Gastroesophageal sphincter (tissue), 4 donors: Measurements from ENCODE around the gene CEBPA. TPM values are rescaled to one million over a fixed set of nuclear protein-coding genes. Genes with fewer than 3 reads are reported as not detected.

Experiments used
- ATAC-seq: fragments of 150-250 bp; one replicate; pipeline ENCODE4 v1.9.1; 2016; ENCODE audit warnings: mild to moderate bottlenecking, moderate library complexity
- H3K27ac ChIP-seq, 4 donors: fragments of 200-600 bp; sonication (generic) in 3 of 4; 1 replicate in 3 of 4; 2 replicates in 1 of 4; pipeline ENCODE4 v1.5.1; 2016 to 2019
- H3K27me3 ChIP-seq: fragments of 200-600 bp; sonication (generic); one replicate; pipeline ENCODE4 v1.5.1; 2019
- H3K36me3 ChIP-seq, 2 donors: fragments of 200-600 bp; sonication (generic); one replicate each; pipeline ENCODE4 v1.5.1; 2019; ENCODE audit warnings: control low read depth in 1 of 2
- H3K4me1 ChIP-seq, 3 donors: fragments of 200-600 bp; sonication (generic); 1 replicate in 2 of 3; 2 replicates in 1 of 3; pipeline ENCODE4 v1.5.1; 2016 to 2019; ENCODE audit warnings: control low read depth in 2 of 3
- H3K4me3 ChIP-seq, 2 donors: fragments of 200-600 bp; sonication (generic); one replicate each; pipeline ENCODE4 v1.5.1; 2019; ENCODE audit warnings: mild to moderate bottlenecking in 1 of 2, moderate library complexity in 1 of 2
- H3K9me3 ChIP-seq, 3 donors: fragments of 200-600 bp; sonication (generic); one replicate each; pipeline ENCODE4 v1.5.1; 2017 to 2019; ENCODE audit warnings: control low read depth in 2 of 3
- EP300 ChIP-seq: sonication (generic); formaldehyde crosslinking; IDR thresholded peaks from one replicate; pipeline ENCODE4 v1.6.1; 2017; ENCODE audit warnings: antibody characterized with exemption, mild to moderate bottlenecking
- POLR2A ChIP-seq, 2 donors: fragments of 450-650 bp; IDR thresholded peaks; one replicate each; pipeline ENCODE4 v1.6.1; 2017; ENCODE audit warnings: antibody characterized with exemption in 2 of 2, mild to moderate bottlenecking in 2 of 2, moderate library complexity in 1 of 2
- POLR2AphosphoS5 ChIP-seq: sonication (generic); formaldehyde crosslinking; IDR thresholded peaks from one replicate; pipeline ENCODE4 v1.6.1; 2017; ENCODE audit warnings: antibody characterized with exemption
- WGBS, 2 donors: methylation state at CpG; one replicate each; pipeline ENCODE4 v1.1.5; 2018; ENCODE audit warnings: low coverage in 1 of 2; 5-methylcytosine and 5-hydroxymethylcytosine counted together
- total RNA-seq, 4 donors: library from RNA; depleted of rRNA; stranded (reverse); fragments of >200 nt; gene quantifications; one replicate each; pipeline ENCODE4 v1.1.0, GENCODE V29; 2016
- TF ChIP-seq, protein P1 (sequence below), 4 experiments: fragments of 200-600 bp in 2 of 4; fragments of 450-650 bp in 2 of 4; sonication (generic) in 1 of 4; IDR thresholded peaks; one replicate each; pipeline ENCODE4 v1.5.1; 2017 to 2019; ENCODE audit warnings: antibody characterized with exemption in 4 of 4, mild to moderate bottlenecking in 2 of 4, moderate library complexity in 2 of 4

The CEBPA gene
- 10 to 100 TPM in 1 of 4 donors, 1 to 10 TPM in 3; 7.0 to 11.3 (median 9.0) TPM for total RNA-seq

DNA sequence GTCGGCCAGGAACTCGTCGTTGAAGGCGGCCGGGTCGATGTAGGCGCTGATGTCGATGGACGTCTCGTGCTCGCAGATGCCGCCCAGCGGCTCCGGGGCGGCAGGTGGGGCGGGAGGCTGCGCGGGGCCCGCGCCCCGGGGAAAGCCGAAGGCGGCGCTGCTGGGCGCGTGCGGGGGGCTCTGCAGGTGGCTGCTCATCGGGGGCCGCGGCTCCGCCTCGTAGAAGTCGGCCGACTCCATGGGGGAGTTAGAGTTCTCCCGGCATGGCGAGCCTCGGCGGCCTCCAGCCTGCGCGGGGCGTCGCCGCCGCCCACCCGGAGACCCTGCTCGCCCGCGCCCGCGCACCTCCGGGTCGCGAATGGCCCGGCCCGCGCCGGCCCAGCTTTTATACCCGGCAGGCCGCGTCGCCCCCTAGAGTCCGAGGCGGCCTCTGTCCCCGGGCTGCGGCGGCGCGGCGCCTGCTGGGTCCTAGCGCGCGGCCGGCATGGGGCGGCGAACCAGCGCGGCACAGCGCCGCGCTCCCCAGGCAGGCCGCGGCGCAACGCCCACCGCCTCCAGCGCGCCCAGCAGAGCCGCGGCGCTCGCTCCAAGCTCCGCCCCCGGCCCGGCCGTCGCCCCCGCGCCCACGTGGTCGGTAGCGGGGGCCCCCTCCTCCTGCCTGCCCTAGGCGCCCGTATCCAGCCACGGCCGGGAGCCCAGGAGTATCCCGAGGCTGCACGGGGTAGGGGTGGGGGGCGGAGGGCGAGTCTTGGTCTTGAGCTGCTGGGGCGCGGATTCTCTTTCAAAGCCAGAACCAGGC lies at the start of gene CEBPA:
CEBPA (minus strand) TSS at position 360 of the 799 bp plus-strand sequence; CDS start at position 240, 120 bp downstream.
- WGBS, 2 donors: no CpG with 5 or more reads among the region's 111 CpGs
- ATAC-seq: peak; percentile 94
- no peaks in the 10 kb centered on the region for H3K36me3 ChIP-seq
- peaks cover 22% of the 10 kb centered on the region for H3K27me3 ChIP-seq
- peaks cover 0 to 56% (median 17%) of the 10 kb centered on the region in 3 donors for H3K4me1 ChIP-seq
- peak; percentile 46 for TF ChIP-seq POLR2AphosphoS5
- peak; percentile 97 to 99 for TF ChIP-seq POLR2A (IDR thresholded peaks at IDR 0.05)
- no peak for TF ChIP-seq EP300
- TF ChIP-seq, protein P1, sequence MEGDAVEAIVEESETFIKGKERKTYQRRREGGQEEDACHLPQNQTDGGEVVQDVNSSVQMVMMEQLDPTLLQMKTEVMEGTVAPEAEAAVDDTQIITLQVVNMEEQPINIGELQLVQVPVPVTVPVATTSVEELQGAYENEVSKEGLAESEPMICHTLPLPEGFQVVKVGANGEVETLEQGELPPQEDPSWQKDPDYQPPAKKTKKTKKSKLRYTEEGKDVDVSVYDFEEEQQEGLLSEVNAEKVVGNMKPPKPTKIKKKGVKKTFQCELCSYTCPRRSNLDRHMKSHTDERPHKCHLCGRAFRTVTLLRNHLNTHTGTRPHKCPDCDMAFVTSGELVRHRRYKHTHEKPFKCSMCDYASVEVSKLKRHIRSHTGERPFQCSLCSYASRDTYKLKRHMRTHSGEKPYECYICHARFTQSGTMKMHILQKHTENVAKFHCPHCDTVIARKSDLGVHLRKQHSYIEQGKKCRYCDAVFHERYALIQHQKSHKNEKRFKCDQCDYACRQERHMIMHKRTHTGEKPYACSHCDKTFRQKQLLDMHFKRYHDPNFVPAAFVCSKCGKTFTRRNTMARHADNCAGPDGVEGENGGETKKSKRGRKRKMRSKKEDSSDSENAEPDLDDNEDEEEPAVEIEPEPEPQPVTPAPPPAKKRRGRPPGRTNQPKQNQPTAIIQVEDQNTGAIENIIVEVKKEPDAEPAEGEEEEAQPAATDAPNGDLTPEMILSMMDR (IDR thresholded peaks at IDR 0.05): peak in 3 of 4 experiments; percentile 56 to 90 (median 89)
- peak within 1 kb of the TSS; percentile 44 to 80 for H3K4me3 ChIP-seq
- H3K9me3 ChIP-seq: no peaks in the 10 kb centered on the region
- peak within 1 kb of the TSS; percentile 34 to 90 (median 88) for H3K27ac ChIP-seq

- ATAC-seq: peak; percentile 76
Measured at GRCh38 chr19:33350538-33351309, 48.4 kb upstream of the CEBPA start.

GRCh38 chr19:33349319-33350289 lies 47.3 kb upstream of the CEBPA start:
- Histone ChIP-seq H3K36me3 (no peaks in the 10 kb centered on the region), H3K27ac (no peak overlapping the region), H3K4me1 (no peaks in the 10 kb centered on the region), H3K9me3 (no peaks in the 10 kb centered on the region), H3K27me3 (peaks cover 47% of the 10 kb centered on the region), H3K4me3 (no peak overlapping the region)
- 76 to 84% methylated on average over 8 to 12 of the region's 12 CpGs for WGBS, 2 donors
- TF ChIP-seq, protein P1 (IDR thresholded peaks at IDR 0.05): no peak
- TF ChIP-seq EP300 (no peak), POLR2A (IDR thresholded peaks at IDR 0.05) (no peak), POLR2AphosphoS5 (no peak)
- no peak for ATAC-seq

More at GRCh38 chr19:33350538-33351309, 48.4 kb upstream of the CEBPA start:
- Histone ChIP-seq H3K4me1 (no peaks in the 10 kb centered on the region), H3K27me3 (peaks cover 40% of the 10 kb centered on the region), H3K9me3 (peaks cover 0 to 4% (median 0%) of the 10 kb centered on the region in 3 donors), H3K27ac (no peak overlapping the region), H3K36me3 (no peaks in the 10 kb centered on the region), H3K4me3 (no peak overlapping the region)
- TF ChIP-seq POLR2AphosphoS5: no peak
- TF ChIP-seq POLR2A (IDR thresholded peaks at IDR 0.05): no peak
- TF ChIP-seq, protein P1 (IDR thresholded peaks at IDR 0.05): no peak
- no peak for TF ChIP-seq EP300
- WGBS, 2 donors: 71 to 75% methylated on average over 3 to 9 of the region's 12 CpGs

DNA sequence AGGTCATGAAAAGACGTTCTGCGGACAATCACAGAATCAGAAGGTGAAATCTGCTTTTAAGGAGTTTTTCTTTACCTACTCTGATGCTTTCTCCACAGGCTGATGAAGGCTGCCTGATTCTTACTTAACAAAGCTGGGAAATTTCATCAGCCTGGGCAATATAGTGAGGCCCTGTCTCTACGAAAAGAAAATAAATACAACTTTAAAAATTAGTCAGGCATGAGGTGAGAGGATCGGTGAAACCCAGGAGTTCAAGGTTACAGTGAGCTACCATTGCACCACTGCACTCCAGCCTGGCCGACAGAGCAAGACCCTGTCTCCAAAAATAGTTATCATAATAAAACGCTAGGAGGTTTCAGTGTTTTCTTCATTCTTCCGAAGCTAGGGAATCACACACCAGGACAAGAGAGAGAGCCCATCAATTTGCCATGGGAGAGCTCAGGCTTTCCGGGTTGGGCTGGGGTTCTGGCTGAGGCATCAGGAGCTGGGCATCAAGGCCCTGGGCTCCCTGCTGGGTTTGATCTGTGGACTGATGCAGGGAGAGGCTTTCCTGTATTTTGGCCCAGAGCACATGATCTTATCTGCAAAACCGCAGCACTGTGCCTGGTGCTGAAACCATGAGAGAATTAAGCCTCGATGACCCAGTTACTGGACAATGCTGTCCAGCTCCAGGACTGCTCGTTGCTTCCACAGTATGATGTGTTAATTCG lies 46.1 kb upstream of the CEBPA start:
- H3K27ac ChIP-seq: no peak overlapping the region
- peaks cover 0 to 9% (median 0%) of the 10 kb centered on the region in 3 donors for H3K4me1 ChIP-seq
- H3K27me3 ChIP-seq: peaks cover 47% of the 10 kb centered on the region
- no peaks in the 10 kb centered on the region for H3K36me3 ChIP-seq
- H3K4me3 ChIP-seq: no peak overlapping the region
- H3K9me3 ChIP-seq: no peaks in the 10 kb centered on the region
- ATAC-seq: no peak
- 63 to 73% methylated on average over 7 to 9 of the region's 12 CpGs for WGBS, 2 donors
- TF ChIP-seq, protein P1 (IDR thresholded peaks at IDR 0.05): no peak
- no peak for TF ChIP-seq EP300
- TF ChIP-seq POLR2AphosphoS5: no peak
- TF ChIP-seq POLR2A (IDR thresholded peaks at IDR 0.05): no peak
